GM11168 (cell line): Measurements from ENCODE around the gene FCF1.

Experiments
- in situ Hi-C: fragments of 300-500 bp; cut with MboI; formaldehyde crosslinking; loops from one replicate; pipeline ENCODE4 v1.12.0; 2022; ENCODE audit warnings: low sequenced_read_pairs; ENCODE audit not compliant: unreplicated experiment

Gene FCF1

DNA sequence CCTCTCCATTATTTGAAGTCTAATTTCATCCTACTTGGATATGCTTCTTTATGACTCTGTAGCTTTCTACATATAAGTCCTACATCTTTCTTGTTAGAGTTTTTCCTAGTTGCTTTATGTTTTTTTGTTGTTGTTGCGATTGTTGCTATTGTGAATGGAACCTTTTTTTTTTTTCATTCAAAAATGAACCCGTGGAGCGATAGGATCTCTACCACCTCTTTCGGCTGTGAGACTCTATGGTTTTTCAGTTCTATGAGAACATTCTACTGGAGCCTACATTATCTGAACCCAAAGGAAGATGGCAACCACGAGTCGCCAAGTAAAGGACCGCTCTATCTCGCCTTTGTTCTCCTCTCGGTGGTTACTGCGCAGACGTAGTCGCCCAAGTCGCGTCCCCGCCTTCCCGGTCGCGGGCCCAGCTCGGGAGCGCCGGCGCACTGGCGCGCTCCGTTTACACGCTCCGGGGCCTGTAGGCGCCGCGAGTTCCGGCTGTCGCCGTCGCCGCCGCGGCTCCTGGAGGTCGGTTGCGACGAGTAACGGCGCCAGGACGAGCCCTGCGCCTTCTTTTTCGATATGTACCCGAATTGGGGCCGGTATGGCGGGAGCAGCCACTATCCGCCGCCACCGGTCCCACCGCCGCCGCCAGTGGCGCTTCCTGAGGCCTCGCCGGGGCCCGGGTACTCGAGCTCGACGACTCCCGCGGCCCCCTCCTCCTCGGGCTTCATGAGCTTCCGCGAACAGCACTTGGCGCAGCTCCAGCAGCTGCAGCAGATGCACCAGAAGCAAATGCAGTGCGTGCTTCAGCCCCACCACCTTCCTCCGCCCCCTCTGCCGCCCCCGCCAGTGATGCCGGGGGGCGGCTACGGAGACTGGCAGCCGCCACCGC lies 50.2 kb downstream of the FCF1 start, which contains the start of gene YLPM1:
YLPM1 (plus strand) TSS at position 400 of the 886 bp plus-strand sequence; CDS start at position 574, 174 bp downstream.
- in situ Hi-C loops = no loop called here

DNA sequence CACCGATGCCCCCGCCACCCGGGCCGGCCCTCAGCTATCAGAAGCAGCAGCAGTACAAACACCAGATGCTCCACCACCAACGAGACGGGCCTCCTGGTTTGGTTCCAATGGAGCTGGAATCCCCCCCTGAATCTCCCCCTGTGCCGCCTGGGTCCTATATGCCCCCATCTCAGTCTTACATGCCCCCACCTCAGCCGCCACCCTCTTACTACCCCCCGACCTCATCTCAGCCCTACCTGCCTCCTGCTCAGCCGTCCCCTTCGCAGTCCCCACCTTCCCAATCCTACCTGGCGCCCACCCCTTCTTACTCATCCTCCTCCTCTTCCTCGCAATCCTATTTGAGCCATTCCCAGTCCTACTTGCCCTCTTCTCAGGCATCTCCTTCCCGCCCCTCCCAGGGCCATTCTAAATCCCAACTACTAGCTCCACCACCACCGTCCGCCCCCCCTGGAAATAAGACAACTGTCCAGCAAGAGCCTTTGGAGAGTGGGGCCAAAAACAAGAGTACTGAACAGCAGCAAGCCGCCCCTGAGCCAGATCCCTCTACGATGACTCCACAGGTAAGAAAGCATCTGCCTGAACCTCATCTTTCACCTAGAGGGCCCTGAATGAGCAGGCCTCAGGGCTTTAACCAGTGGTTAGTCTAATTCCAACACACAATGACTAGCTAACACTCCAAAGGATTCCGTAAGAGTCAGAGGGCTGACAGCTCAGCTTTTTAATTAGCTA lies 51.0 kb downstream of the FCF1 start:
- in situ Hi-C loops = no loop called here

DNA sequence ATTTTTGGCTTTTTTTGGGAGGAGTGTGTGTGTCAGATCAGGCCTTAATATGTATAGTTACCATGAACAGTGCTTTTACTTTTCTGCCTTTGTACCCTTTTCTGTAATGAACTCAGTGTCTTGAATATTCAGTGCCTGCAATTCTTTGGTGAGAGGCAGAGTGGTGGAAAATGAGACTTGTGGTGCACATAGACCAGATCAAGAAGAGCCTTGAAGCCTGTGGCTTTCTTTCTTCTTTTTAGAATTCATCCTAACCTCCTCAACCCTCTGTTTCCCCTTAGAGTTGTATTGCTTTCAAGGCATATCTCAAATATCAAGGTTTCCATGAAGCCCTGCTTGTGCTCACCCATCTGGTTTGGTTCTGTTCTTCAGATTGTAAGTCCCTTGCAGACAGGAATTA lies 52.8 kb downstream of the FCF1 start:
- in situ Hi-C loops = no loop called here

DNA sequence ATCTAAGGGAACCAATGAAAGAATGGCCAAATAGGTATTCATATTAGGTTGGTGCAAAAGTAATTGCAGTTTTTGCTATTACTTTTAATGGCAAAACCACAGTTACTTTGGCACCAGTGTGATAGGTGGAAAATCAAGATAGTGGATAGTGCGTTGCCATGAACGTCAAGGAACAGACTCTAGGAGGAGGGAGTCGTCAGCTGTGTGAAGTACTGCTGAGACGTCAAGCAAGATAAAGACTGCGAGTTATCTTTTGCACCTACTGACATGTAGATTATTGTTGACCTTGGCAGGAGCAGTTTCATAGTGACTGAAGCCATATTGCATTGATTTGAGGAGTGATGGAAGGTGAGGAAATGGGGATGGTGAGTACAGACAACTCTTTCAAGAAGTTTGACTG lies 58.5 kb downstream of the FCF1 start:
- in situ Hi-C loops = no loop called here

DNA sequence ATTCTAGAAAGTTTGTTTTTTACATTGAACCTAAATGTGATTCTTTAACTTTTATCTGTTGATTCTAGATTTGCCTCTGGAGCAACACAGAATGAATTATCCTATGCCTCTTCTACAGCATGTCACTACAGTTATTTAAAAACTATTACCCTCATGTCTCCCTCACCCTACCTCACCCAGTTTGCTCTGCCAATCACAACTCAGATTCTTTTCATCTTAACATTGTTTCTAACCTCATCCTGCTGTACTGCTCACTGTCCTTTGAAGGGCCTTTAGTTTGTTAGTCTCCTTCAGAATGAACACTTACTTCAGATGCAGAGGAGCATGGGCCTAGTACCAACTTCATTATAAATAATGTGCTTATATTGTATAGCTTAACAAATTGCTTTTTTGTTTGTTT lies 71.7 kb downstream of the FCF1 start:
- in situ Hi-C loops = no loop called here

DNA sequence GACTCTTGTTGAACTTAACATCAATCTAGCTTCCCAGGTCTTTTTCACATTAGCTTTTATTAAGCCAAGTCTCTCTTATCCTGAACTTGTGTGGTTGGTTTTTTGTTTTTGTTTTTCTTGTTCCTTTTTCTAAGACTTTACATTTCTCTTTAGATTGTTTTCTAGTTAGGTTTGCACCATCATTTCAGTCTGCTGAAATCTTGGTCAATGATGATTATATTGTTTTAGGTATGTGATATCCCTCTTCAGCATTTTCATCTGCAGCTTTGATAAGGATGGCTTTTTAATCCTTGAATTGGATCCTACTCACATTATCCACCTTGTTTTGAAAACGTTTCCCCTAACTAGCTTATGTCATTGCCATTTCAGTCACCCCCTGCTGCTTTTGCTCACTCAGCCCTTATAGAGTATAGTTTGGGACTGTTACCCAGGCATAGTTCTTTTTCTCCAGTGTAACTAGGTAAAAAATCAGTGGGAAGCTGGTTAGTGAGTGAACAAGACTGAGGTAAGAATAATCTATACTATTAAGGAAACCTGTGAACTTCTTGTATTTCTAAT lies 72.2 kb downstream of the FCF1 start:
- in situ Hi-C loops = no loop called here

DNA sequence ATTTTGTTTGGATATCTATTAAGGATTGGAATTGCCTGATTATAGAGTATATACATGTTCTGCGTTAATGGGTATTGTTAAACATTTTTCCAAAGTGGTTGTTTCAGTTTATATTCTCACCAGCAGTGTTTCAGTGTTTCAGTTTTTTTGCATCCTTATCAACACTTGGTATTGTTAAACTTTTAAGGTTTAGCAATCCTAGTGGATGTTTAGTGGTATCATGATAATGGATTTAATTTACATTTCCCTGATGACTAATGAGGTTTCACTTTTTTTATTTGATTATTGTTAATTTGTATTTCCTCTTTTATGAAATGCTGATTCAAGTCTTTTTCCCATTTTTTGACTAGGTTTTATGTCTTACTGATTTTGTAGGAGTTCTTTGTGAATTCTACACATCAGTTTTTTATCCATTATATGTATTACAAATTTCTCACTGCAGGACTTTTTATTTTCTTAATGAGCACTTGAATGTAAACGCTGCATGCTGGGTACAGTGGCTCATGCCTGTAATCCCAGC lies 73.9 kb downstream of the FCF1 start:
- in situ Hi-C loops = no loop called here
